Muscle layer of colon (tissue), 2 donors: ENCODE measurements around the gene LRRC59.
"Not testable (repeated sequence)": the region's sequence is repeated elsewhere in the genome, so short reads cannot be mapped to it uniquely, and the experiment has no call there.

Experiments
- H3K27ac ChIP-seq: one replicate; pipeline ENCODE4 v1.7.0; 2013; ENCODE audit warnings: low read depth, mild to moderate bottlenecking, low read length, moderate library complexity
- H3K27me3 ChIP-seq, 2 donors: one replicate each; pipeline ENCODE4 v1.7.0; 2013; ENCODE audit warnings: low read length in 2 of 2, mild to moderate bottlenecking in 2 of 2; ENCODE audit not compliant: insufficient read depth in 2 of 2, control insufficient read depth in 1 of 2
- H3K36me3 ChIP-seq: one replicate; pipeline ENCODE4 v1.7.0; 2013; ENCODE audit warnings: mild to moderate bottlenecking, low read length; ENCODE audit not compliant: insufficient read depth
- H3K4me1 ChIP-seq: one replicate; pipeline ENCODE4 v1.7.0; 2013; ENCODE audit warnings: mild to moderate bottlenecking, low read length; ENCODE audit not compliant: insufficient read depth
- H3K4me3 ChIP-seq, 2 donors: one replicate each; pipeline ENCODE4 v1.7.0; 2013; ENCODE audit warnings: low read length in 2 of 2, low read depth in 1 of 2, mild to moderate bottlenecking in 1 of 2, moderate library complexity in 1 of 2
- H3K9ac ChIP-seq: one replicate; pipeline ENCODE4 v1.7.0; 2013; ENCODE audit warnings: low read length
- H3K9me3 ChIP-seq: one replicate; pipeline ENCODE4 v1.7.0; 2013; ENCODE audit warnings: mild to moderate bottlenecking, low read length
- donor health status: abdominal sarcoma.
- donor health status: Adenocarcinoma of cecum.

The LRRC59 gene

GRCh38 chr17:50430821-50431618 lies 33.7 kb upstream of the LRRC59 start:
- Histone ChIP-seq H3K4me3 (no peak overlapping the region), H3K4me1 (peaks cover 14% of the 10 kb centered on the region), H3K27ac (no peak overlapping the region), H3K9ac (no peak overlapping the region), H3K36me3 (no peaks in the 10 kb centered on the region), H3K9me3 (no peaks in the 10 kb centered on the region), H3K27me3 (no peaks in the 10 kb centered on the region)

- Histone ChIP-seq H3K9ac (no peak overlapping the region), H3K27me3 (no peaks in the 10 kb centered on the region), H3K4me3 (no peak overlapping the region), H3K4me1 (peaks cover 23% of the 10 kb centered on the region), H3K36me3 (no peaks in the 10 kb centered on the region), H3K27ac (no peak overlapping the region), H3K9me3 (no peaks in the 10 kb centered on the region)
Observed at GRCh38 chr17:50429793-50430192, 32.5 kb upstream of the LRRC59 start.

GRCh38 chr17:50428831-50429424 lies 31.6 kb upstream of the LRRC59 start:
- H3K27ac ChIP-seq: no peak overlapping the region
- no peaks in the 10 kb centered on the region for H3K27me3 ChIP-seq
- no peaks in the 10 kb centered on the region for H3K9me3 ChIP-seq
- peaks cover 23% of the 10 kb centered on the region for H3K4me1 ChIP-seq
- no peak overlapping the region for H3K9ac ChIP-seq
- no peaks in the 10 kb centered on the region for H3K36me3 ChIP-seq
- H3K4me3 ChIP-seq: no peak overlapping the region

GRCh38 chr17:50428126-50428525 lies 30.8 kb upstream of the LRRC59 start:
- H3K9ac ChIP-seq, H3K9me3 ChIP-seq, H3K4me3 ChIP-seq, H3K36me3 ChIP-seq, H3K27ac ChIP-seq, H3K27me3 ChIP-seq: not testable (repeated sequence)
- peaks cover 26% of the 10 kb centered on the region for H3K4me1 ChIP-seq

DNA sequence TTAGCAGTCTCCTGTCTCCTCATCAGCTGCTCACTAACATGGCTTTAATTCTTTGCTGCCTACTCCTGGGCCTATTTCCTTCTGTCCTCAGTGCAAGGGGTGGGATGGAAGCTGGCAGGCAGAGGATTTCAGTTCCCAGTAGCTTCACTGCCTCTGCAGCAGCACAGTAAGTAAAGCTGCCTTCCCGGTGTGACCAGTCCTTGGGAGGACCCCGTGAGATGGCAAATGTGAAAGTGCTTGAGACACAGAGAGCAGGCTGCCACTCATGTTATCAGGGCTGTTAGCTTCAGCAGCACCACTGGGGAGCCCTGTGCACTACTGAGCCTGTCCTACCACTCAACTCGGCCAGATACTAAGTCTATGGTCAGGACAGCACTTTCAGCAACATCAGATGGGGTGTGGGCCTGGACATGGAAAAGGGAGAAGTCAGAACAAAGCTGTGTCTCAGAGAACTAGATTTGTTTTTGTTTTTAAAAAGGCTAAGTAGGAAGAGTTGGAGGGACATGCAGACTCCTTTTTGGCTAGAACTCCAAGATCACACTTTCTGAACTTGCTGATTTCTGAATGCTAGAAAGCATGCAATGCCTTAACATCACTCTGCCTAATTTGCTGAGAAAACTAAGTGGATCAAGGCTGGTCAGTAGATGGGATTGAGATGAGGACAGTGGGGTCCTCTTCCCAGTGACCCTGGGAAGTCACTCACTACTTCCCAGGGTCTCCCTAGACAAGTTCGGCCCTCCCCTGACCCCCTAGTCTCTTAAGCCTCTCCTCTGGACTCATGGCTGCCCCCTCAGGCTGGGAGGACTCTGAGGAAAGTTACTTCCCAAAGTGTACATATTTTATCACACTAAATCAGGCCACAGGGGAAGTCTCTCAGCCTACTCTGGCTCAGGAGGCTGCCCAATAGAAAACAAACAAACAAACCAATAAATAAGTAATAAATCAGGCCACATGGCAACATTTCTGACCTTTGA lies 29.8 kb upstream of the LRRC59 start:
- Histone ChIP-seq H3K4me1 (peaks cover 26% of the 10 kb centered on the region), H3K36me3 (no peaks in the 10 kb centered on the region), H3K27me3 (no peaks in the 10 kb centered on the region), H3K4me3 (peak overlapping the region; percentile 57 to 64), H3K9me3 (no peaks in the 10 kb centered on the region), H3K27ac (peak overlapping the region; percentile 73), H3K9ac (no peak overlapping the region)

- Histone ChIP-seq H3K4me3 (peak overlapping the region; percentile 57 to 64), H3K4me1 (peaks cover 26% of the 10 kb centered on the region), H3K27ac (peak overlapping the region; percentile 73), H3K9ac (no peak overlapping the region), H3K9me3 (no peaks in the 10 kb centered on the region), H3K27me3 (no peaks in the 10 kb centered on the region), H3K36me3 (no peaks in the 10 kb centered on the region)
Observed at GRCh38 chr17:50426472-50426782, 29.1 kb upstream of the LRRC59 start.

- Histone ChIP-seq H3K27me3 (no peaks in the 10 kb centered on the region), H3K4me3 (peak within 1 kb of the TSS; percentile 57 to 64), H3K9me3 (no peaks in the 10 kb centered on the region), H3K27ac (peak within 1 kb of the TSS; percentile 73), H3K4me1 (peaks cover 27% of the 10 kb centered on the region), H3K36me3 (no peaks in the 10 kb centered on the region), H3K9ac (no peak within 1 kb of the TSS)
Observed at GRCh38 chr17:50425682-50426471, 28.6 kb upstream of the LRRC59 start, which contains the start of gene ACSF2. TSS of gene ACSF2 (plus strand) at chr17:50426218. CDS start at chr17:50426262, 44 bp downstream.

- no peaks in the 10 kb centered on the region for H3K27me3 ChIP-seq
- no peaks in the 10 kb centered on the region for H3K9me3 ChIP-seq
- H3K27ac ChIP-seq: no peak overlapping the region
- H3K9ac ChIP-seq: no peak overlapping the region
- H3K36me3 ChIP-seq: no peaks in the 10 kb centered on the region
- H3K4me3 ChIP-seq: peak overlapping the region; percentile 57 to 64
- peaks cover 32% of the 10 kb centered on the region for H3K4me1 ChIP-seq
Observed at GRCh38 chr17:50424996-50425681, 27.8 kb upstream of the LRRC59 start.

DNA sequence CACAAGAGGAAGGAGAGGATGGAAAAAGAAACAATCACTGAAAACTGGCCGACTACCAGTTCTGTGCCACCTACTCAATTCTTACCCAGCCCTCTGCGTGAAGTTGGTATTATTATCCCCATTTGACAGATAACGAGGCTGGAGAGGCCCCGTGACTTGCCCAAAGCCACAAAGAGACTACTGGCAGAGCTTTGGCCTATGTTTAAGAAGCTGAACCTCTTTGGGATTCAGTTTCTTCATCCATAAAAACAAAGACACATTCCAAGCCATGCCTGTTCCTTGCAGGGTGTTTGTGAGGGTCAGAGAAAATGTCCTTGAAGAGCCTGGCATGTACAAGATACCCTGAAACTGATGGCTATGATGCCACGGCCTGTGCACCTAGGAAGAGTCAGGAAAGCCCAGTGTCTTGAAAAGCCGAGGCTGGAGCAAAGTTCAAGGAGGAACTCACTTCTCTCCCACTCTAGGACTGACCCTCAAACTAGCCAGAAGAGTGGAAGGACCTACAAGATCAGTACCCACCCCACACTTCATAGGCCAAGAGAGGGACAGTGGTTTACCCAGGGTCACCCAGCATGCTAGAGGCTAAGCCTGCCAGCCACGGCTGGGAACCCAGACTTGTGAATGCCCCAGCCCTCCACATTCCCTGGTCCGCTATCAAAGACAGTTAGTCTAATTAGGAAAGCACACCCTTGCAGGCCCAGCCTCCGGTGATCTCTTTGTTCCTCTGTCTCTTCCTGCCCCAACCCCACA lies 27.1 kb upstream of the LRRC59 start:
- H3K9me3 ChIP-seq: no peaks in the 10 kb centered on the region
- peaks cover 32% of the 10 kb centered on the region for H3K4me1 ChIP-seq
- H3K4me3 ChIP-seq: no peak overlapping the region
- H3K36me3 ChIP-seq: no peaks in the 10 kb centered on the region
- H3K9ac ChIP-seq: no peak overlapping the region
- no peaks in the 10 kb centered on the region for H3K27me3 ChIP-seq
- H3K27ac ChIP-seq: no peak overlapping the region

- H3K36me3 ChIP-seq: no peaks in the 10 kb centered on the region
- H3K9ac ChIP-seq: no peak overlapping the region
Observed at GRCh38 chr17:50423553-50424159, 26.3 kb upstream of the LRRC59 start.

More at GRCh38 chr17:50423553-50424159, 26.3 kb upstream of the LRRC59 start:
- H3K4me3 ChIP-seq: no peak overlapping the region
- H3K9me3 ChIP-seq: no peaks in the 10 kb centered on the region
- no peaks in the 10 kb centered on the region for H3K27me3 ChIP-seq
- peaks cover 32% of the 10 kb centered on the region for H3K4me1 ChIP-seq
- no peak overlapping the region for H3K27ac ChIP-seq
